ENCODE data around the gene RPEL1. TPM values are rescaled to one million over a fixed set of nuclear protein-coding genes. Genes with fewer than 3 reads are reported as not detected.
"Not testable (repeated sequence)": the region's sequence is repeated elsewhere in the genome, so short reads cannot be mapped to it uniquely, and the experiment has no call there.

The RPEL1 gene
- total RNA-seq: not detected

DNA sequence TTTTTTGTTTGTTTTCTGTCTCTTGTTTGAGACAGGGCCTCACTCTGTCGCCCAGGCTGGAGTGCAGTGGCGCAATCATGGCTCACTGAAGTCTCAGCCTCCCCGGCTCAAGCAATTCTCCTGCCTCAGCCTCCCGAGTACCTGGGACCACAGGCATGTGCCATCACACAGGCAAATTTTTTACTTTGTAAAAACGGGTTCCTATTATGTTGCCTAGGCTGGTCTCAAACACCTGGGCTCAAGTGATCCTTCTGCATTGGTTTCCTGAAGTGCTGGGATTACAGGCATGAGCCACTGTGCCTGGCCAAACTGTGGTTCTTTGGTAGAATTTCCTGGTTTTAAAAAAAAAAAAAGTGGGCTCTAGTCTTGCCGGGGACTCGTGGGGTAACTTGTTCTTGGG lies at the start of gene RPEL1:
Gene RPEL1 (plus strand): TSS at position 301 of the 400 bp plus-strand sequence. CDS start 110 bp downstream, outside the sequence.
- not testable (repeated sequence) for DNase-seq (ENCODE audit: low spot score in 2 of 2); H3K36me3 Mint-ChIP-seq; ATAC-seq; H3K27ac Mint-ChIP-seq; H3K9me3 Mint-ChIP-seq

GRCh38 chr10:103196516-103196915 lies 49.2 kb upstream of the RPEL1 start:
- Mint-ChIP-seq H3K9me3 (no peaks in the 10 kb centered on the region), H3K27ac (no peak overlapping the region), H3K36me3 (peaks cover 9 to 17% of the 10 kb centered on the region in 2 donors)
- ATAC-seq (no peak), DNase-seq (ENCODE audit: low spot score in 2 of 2) (no peak)

DNA sequence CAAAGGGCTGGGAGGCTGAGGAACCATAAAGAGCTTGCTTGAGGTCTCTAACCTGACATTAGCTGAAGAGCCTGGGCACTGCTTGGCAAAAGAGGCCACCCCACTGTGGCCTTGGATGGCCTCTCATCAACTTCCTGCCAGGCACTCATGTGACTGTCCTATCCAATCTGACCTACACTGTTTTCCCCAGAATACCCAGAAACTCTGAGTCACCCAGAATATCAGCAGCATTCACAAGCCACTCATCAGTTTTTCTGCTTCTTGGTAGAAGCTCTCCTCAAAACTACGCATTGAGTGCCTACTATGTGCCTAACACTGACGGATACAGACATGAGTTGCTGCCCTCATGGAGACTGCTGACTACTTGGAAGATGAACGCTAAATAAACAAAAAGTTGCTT lies 48.5 kb upstream of the RPEL1 start:
- Mint-ChIP-seq H3K9me3 (no peaks in the 10 kb centered on the region), H3K27ac (peak overlapping the region in 1 of 2 donors; percentile 88), H3K36me3 (peaks cover 5 to 11% of the 10 kb centered on the region in 2 donors)
- peak; percentile 23 to 80 for ATAC-seq
- DNase-seq (ENCODE audit: low spot score in 2 of 2): peak in 1 of 2 donors; percentile 69

GRCh38 chr10:103197903-103198302 lies 47.8 kb upstream of the RPEL1 start:
- Mint-ChIP-seq H3K9me3 (no peaks in the 10 kb centered on the region), H3K36me3 (peaks cover 0 to 5% of the 10 kb centered on the region in 2 donors), H3K27ac (peak overlapping the region in 1 of 2 donors; percentile 88)
- DNase-seq (ENCODE audit: low spot score in 2 of 2) (no peak), ATAC-seq (no peak)

DNA sequence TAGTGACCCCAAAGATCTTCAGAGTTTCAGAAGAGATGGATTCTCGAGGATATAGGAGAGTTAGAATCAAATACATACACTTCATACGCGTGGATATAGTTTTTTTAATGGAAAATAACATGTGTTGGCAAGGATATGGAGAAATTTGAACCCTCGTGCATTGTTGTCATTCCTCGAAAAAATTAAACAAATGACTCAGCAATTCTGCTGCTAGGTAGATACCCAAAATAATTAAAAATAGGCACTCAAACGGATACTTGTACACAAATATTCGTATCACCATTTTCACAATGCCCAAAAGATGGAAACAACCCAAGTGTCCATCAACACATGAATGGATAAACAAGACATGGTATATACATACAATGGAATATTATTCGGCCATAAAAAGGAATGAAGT lies 47.0 kb upstream of the RPEL1 start:
- H3K27ac Mint-ChIP-seq: no peak overlapping the region
- DNase-seq (ENCODE audit: low spot score in 2 of 2): no peak
- ATAC-seq: no peak
- no peaks in the 10 kb centered on the region for H3K9me3 Mint-ChIP-seq
- peaks cover 0 to under 1% of the 10 kb centered on the region in 2 donors for H3K36me3 Mint-ChIP-seq

GRCh38 chr10:103199488-103199887 lies 46.2 kb upstream of the RPEL1 start:
- Mint-ChIP-seq H3K27ac (no peak overlapping the region), H3K9me3 (no peaks in the 10 kb centered on the region), H3K36me3 (no peaks in the 10 kb centered on the region)
- ATAC-seq (no peak), DNase-seq (ENCODE audit: low spot score in 2 of 2) (no peak)

- ATAC-seq (no peak), DNase-seq (ENCODE audit: low spot score in 2 of 2) (no peak)
- Mint-ChIP-seq H3K27ac (no peak overlapping the region), H3K9me3 (no peaks in the 10 kb centered on the region), H3K36me3 (no peaks in the 10 kb centered on the region)
Measured at GRCh38 chr10:103202319-103202718, 43.4 kb upstream of the RPEL1 start.

- Mint-ChIP-seq H3K9me3 (no peaks in the 10 kb centered on the region), H3K36me3 (no peaks in the 10 kb centered on the region), H3K27ac (no peak overlapping the region)
- DNase-seq (ENCODE audit: low spot score in 2 of 2) (no peak), ATAC-seq (no peak)
Measured at GRCh38 chr10:103203466-103203865, 42.2 kb upstream of the RPEL1 start.

DNA sequence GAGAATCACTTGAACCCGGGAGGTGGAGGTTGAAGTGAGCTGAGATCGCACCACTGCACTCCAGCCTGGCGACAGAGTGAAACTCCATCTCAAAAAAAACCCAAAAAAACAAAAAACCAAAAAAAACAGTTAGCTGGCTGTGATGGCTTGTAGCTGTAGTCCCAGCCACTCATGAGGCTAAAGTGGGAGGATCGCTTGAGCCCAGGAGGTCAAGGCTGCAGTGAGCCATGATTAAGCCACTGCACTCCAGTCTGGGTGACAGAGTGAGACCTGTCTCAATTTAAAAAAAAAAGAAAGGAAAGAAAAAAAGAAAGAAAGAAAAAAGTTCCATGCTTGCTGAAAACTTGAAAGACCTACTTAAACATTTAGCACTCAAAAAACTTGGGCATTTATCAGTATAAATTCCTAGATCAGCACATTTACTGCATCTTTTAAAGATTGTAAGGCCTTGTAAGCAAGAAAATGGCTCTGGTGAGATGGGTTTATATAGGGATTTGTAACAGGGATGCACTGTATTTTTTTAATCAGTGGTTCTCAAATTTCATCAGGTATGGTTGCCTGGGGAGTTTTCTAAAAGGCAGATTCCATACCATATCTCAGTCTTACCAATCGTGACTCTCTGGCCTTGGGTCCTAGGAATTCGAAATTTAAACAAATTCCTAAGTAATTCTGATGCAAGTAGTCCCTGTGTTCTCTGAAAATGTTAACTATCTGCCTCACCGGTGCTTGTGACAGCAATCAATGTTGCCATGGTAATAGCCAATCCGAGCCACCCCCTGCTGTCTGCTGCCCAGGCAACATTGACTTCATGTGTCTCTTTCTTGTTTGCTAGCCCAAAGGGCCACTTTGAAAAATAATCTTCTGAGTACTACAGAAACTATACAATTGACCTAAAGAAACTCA lies 41.1 kb upstream of the RPEL1 start:
- H3K9me3 Mint-ChIP-seq: no peaks in the 10 kb centered on the region
- no peaks in the 10 kb centered on the region for H3K36me3 Mint-ChIP-seq
- H3K27ac Mint-ChIP-seq: no peak overlapping the region
- DNase-seq (ENCODE audit: low spot score in 2 of 2) (no peak), ATAC-seq (no peak)

DNA sequence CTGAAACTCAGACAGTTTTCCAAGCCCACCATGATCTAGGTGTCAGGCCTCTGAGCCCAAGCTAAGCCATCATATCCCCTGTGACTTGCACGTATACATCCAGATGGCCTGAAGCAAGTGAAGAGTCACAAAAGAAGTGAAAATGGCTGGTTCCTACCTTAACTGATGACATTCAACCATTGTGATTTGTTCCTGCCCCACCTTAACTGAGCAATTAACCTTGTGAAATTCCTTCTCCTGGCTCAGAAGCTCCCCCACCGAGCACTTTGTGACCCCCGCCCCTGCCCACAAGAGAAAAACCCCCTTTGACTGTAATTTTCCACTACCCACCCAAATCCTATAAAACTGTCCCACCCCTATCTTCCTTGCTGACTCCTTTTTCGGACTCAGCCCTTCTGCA lies 40.3 kb upstream of the RPEL1 start:
- H3K27ac Mint-ChIP-seq; ATAC-seq; DNase-seq (ENCODE audit: low spot score in 2 of 2); H3K36me3 Mint-ChIP-seq; H3K9me3 Mint-ChIP-seq: not testable (repeated sequence)

- DNase-seq (ENCODE audit: low spot score in 2 of 2); H3K9me3 Mint-ChIP-seq; ATAC-seq; H3K36me3 Mint-ChIP-seq; H3K27ac Mint-ChIP-seq: not testable (repeated sequence)
Measured at GRCh38 chr10:103206715-103207114, 39.0 kb upstream of the RPEL1 start.

GRCh38 chr10:103207141-103207540 lies 38.5 kb upstream of the RPEL1 start:
- Mint-ChIP-seq H3K36me3 (no peaks in the 10 kb centered on the region), H3K27ac (no peak overlapping the region), H3K9me3 (peaks cover 3% of the 10 kb centered on the region in 2 donors)
- DNase-seq (ENCODE audit: low spot score in 2 of 2): no peak
- no peak for ATAC-seq

DNA sequence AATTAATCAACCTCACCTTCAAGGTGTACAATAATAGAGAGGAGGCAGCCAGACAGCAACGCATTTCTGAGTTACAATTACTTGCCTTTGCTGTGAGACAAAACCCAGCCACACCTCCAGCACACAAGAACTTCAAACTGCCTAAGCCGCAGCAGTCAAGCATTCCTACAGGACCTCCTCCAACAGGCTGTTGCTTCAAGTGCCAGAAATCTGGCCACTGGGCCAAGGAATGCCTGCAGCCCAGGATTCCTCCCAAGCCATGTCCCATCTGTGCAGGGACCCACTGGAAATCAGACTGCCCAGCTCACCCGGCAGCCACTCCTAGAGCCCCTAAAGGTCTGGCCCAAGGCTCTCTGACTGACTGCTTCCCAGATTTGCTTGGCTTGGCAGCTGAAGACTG lies 38.0 kb upstream of the RPEL1 start:
- H3K36me3 Mint-ChIP-seq; ATAC-seq; DNase-seq (ENCODE audit: low spot score in 2 of 2); H3K9me3 Mint-ChIP-seq; H3K27ac Mint-ChIP-seq: not testable (repeated sequence)

DNA sequence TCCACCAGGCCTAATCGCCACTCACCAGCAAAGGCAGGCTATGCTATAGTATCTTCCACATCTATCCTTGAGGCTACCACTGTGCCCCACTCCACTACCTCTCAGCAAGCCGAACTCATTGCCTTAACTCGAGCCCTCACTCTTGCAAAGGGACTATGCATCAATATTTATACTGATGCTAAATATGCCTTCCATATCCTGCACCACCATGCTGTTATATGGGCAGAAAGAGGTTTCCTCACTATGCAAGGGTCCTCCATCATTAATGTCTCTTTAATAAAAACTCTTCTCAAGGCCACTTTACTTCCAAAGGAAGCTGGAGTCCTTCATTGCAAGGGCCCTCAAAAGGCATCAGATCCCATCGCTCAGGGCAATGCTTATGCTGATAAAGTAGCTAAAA lies 35.4 kb upstream of the RPEL1 start:
- not testable (repeated sequence) for H3K27ac Mint-ChIP-seq; H3K36me3 Mint-ChIP-seq; ATAC-seq; DNase-seq (ENCODE audit: low spot score in 2 of 2)
- peaks cover 7 to 12% of the 10 kb centered on the region in 2 donors for H3K9me3 Mint-ChIP-seq

- no peak overlapping the region for H3K27ac Mint-ChIP-seq
- ATAC-seq (no peak), DNase-seq (ENCODE audit: low spot score in 2 of 2) (no peak)
- H3K36me3 Mint-ChIP-seq: no peaks in the 10 kb centered on the region
- peaks cover 7 to 12% of the 10 kb centered on the region in 2 donors for H3K9me3 Mint-ChIP-seq
Measured at GRCh38 chr10:103215601-103216000, 30.1 kb upstream of the RPEL1 start.

DNA sequence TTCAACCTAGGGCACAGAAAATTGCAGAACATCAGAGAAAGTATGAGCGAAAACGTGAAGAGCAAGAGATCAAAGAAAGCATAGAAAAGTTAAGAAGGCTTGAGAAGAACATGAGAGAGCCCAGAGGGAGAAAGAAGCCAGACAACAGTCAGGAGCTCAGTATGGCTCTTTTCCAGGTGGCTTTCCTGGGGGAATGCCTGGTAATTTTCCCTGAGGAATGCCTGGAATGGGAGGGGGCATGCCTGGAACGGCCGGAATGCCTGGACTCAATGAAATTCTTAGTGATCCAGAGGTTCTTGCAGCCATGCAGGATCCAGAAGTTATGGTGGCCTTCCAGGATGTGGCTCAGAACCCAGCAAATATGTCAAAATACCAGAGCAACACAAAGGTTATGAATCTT lies 29.3 kb upstream of the RPEL1 start:
- peaks cover 7 to 12% of the 10 kb centered on the region in 2 donors for H3K9me3 Mint-ChIP-seq
- ATAC-seq; DNase-seq (ENCODE audit: low spot score in 2 of 2); H3K36me3 Mint-ChIP-seq: not testable (repeated sequence)
- peak overlapping the region in 1 of 2 donors; percentile 3 for H3K27ac Mint-ChIP-seq

DNA sequence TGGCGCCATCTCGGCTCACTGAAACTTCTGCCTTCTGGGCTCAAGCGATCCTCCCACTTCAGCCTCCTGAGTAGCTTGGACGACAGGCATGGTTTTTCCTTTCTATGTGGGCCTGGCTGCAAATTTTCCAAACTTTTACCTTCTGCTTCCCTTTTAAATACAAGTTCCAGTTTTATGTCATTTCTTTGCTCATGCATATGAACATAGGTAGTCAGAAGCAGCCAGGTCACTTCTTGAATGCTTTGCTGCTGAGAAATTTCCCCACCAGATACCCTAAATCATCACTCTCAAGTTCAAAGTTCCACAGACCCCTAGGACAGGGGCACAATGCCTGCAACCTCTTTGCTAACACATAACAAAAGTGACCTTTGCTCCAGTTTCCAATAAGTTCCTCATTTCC lies 21.6 kb upstream of the RPEL1 start:
- H3K9me3 Mint-ChIP-seq: peaks cover 7 to 16% of the 10 kb centered on the region in 2 donors
- ATAC-seq (no peak), DNase-seq (ENCODE audit: low spot score in 2 of 2) (no peak)
- peaks cover 9 to 10% of the 10 kb centered on the region in 2 donors for H3K36me3 Mint-ChIP-seq
- no peak overlapping the region for H3K27ac Mint-ChIP-seq

DNA sequence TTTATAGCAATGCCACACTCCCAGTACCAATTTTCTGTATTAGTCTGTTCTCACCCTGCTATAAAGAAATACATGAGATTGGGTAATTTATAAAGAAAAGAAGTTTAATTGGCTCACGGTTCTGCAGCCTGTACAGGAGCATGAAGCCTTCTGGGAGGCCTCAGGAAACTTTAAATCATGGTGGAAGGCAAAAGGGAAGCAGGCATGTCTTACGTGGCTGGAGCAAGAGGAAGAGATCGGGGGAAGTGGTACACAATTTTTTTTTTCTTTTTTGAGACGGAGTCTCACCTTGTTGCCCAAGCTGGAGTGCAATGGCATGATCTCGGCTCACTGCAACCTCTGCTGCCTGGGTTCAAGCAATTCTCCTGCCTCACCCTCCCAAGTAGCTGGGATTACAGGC lies 21.0 kb upstream of the RPEL1 start:
- ATAC-seq; DNase-seq (ENCODE audit: low spot score in 2 of 2); H3K27ac Mint-ChIP-seq: not testable (repeated sequence)
- H3K36me3 Mint-ChIP-seq: peaks cover 9 to 10% of the 10 kb centered on the region in 2 donors
- H3K9me3 Mint-ChIP-seq: peaks cover 7 to 16% of the 10 kb centered on the region in 2 donors
